NCI-H1417 (cell line): Measurements from ENCODE around the gene APCDD1L.
A peak's percentile ranks its signal among the peaks of the same experiment; 100 is the strongest.
"Not testable (repeated sequence)": the region's sequence is repeated elsewhere in the genome, so short reads cannot be mapped to it uniquely, and the experiment has no call there.

Source experiments
- DNase-seq, 3 experiments: peaks; one replicate each; lab custom pipeline; 2025; lab: John Stamatoyannopoulos, UW

APCDD1L gene

GRCh38 chr20:58545565-58546415, 30.6 kb upstream of the APCDD1L start:
- DNase-seq, result no peak

GRCh38 chr20:58544891-58545290, 29.7 kb upstream of the APCDD1L start:
- no peak for DNase-seq

GRCh38 chr20:58544286-58544685, 29.1 kb upstream of the APCDD1L start:
- no peak for DNase-seq

- peak in 1 of 3 experiments; percentile 35 for DNase-seq
Measured at GRCh38 chr20:58543274-58543673, 28.1 kb upstream of the APCDD1L start.

- DNase-seq, result peak in 2 of 3 experiments; percentile 63 to 85
Measured at GRCh38 chr20:58542411-58543095, 27.4 kb upstream of the APCDD1L start.

- not testable (repeated sequence) for DNase-seq
Measured at GRCh38 chr20:58542034-58542410, 26.8 kb upstream of the APCDD1L start.

GRCh38 chr20:58538752-58539151, 23.6 kb upstream of the APCDD1L start:
- DNase-seq, result no peak

GRCh38 chr20:58537831-58538230, 22.6 kb upstream of the APCDD1L start:
- DNase-seq, result no peak

- DNase-seq, result no peak
Measured at GRCh38 chr20:58536289-58536688, 21.1 kb upstream of the APCDD1L start.

- no peak for DNase-seq
Measured at GRCh38 chr20:58531657-58532056, 16.5 kb upstream of the APCDD1L start.

- DNase-seq, result no peak
Measured at GRCh38 chr20:58531063-58531462, 15.9 kb upstream of the APCDD1L start.

- no peak for DNase-seq
Measured at GRCh38 chr20:58528412-58528811, 13.2 kb upstream of the APCDD1L start.

- DNase-seq, result no peak
Measured at GRCh38 chr20:58526411-58526810, 11.2 kb upstream of the APCDD1L start.

- no peak for DNase-seq
Measured at GRCh38 chr20:58524814-58525213, 9.6 kb upstream of the APCDD1L start.

- DNase-seq, result no peak
Measured at GRCh38 chr20:58523971-58524315, 8.7 kb upstream of the APCDD1L start.

GRCh38 chr20:58523072-58523970, 8.1 kb upstream of the APCDD1L start:
- peak in 1 of 3 experiments; percentile 23 for DNase-seq

- DNase-seq, result no peak
Measured at GRCh38 chr20:58522666-58523065, 7.5 kb upstream of the APCDD1L start.

- DNase-seq, result no peak
Measured at GRCh38 chr20:58521763-58522162, 6.6 kb upstream of the APCDD1L start.

- no peak for DNase-seq
Measured at GRCh38 chr20:58519940-58520712, 4.9 kb upstream of the APCDD1L start.

- DNase-seq, result no peak
Measured at GRCh38 chr20:58518896-58519593, 3.8 kb upstream of the APCDD1L start.

- no peak for DNase-seq
Measured at GRCh38 chr20:58518387-58518786, 3.2 kb upstream of the APCDD1L start.
